Uterus (tissue), 4 donors: ENCODE results near the gene NCDN. TPM values are rescaled to one million over a fixed set of nuclear protein-coding genes. Genes with fewer than 3 reads are reported as not detected.

Source experiments
- DNase-seq, 2 donors: peaks; one replicate each; pipeline ENCODE4 v3.0.0-alpha.2; 2019 to 2020
- H3K27ac ChIP-seq, 2 donors: fragments of 200-600 bp; sonication (generic); 1 replicate in 1 of 2; 2 replicates in 1 of 2; pipeline ENCODE4 v1.5.1; 2016 to 2018
- H3K27me3 ChIP-seq, 2 donors: fragments of 200-600 bp; sonication (generic); one replicate each; pipeline ENCODE4 v1.5.1; 2018 to 2019; ENCODE audit warnings: control low read depth in 1 of 2
- H3K36me3 ChIP-seq, 2 donors: fragments of 200-600 bp; sonication (generic); one replicate each; pipeline ENCODE4 v1.5.1; 2019; ENCODE audit warnings: control low read depth in 1 of 2
- H3K4me1 ChIP-seq, 2 donors: fragments of 200-600 bp; sonication (generic); one replicate each; pipeline ENCODE4 v1.5.1; 2018 to 2019; ENCODE audit warnings: control low read depth in 1 of 2
- H3K4me3 ChIP-seq, 2 donors: fragments of 200-600 bp; sonication (generic); 1 replicate in 1 of 2; 2 replicates in 1 of 2; pipeline ENCODE4 v1.5.1; 2018 to 2019; ENCODE audit warnings: mild to moderate bottlenecking in 1 of 2
- H3K9me3 ChIP-seq, 2 donors: fragments of 200-600 bp; sonication (generic); one replicate each; pipeline ENCODE4 v1.5.1; 2019; ENCODE audit warnings: control low read depth in 1 of 2
- CTCF ChIP-seq, 4 experiments: fragments of 200-600 bp in 2 of 4; fragments of 450-650 bp in 2 of 4; sonication (generic) in 2 of 4; IDR thresholded peaks; one replicate each; pipeline ENCODE4 v1.5.1; 2016 to 2019; ENCODE audit warnings: antibody characterized with exemption in 4 of 4, mild to moderate bottlenecking in 2 of 4, moderate library complexity in 1 of 4
- POLR2A ChIP-seq, 2 donors: fragments of 450-650 bp; IDR thresholded peaks; one replicate each; pipeline ENCODE4 v1.6.1; 2016; ENCODE audit warnings: antibody characterized with exemption in 2 of 2, mild to moderate bottlenecking in 1 of 2, moderate library complexity in 1 of 2
- intact Hi-C: fragments of 100-400 bp; cut with DNase I; formaldehyde crosslinking; loops from one replicate; pipeline ENCODE4 v1.15.1; 2023; ENCODE audit warnings: low total_unique reads
- total RNA-seq, 4 donors: library from RNA; depleted of rRNA in 3 of 4; stranded (reverse); fragments of >200 nt in 3 of 4; gene quantifications; one replicate each; pipeline versions ENCODE4 v1.1.0 to v1.2.4, GENCODE V29; 2014 to 2023
- donor health status: DM: yes; HTN: yes; CAD: no.

The NCDN gene
- total RNA-seq, 4 donors from 2014 or later = 4.4 to 29.9 (median 17.0) TPM

GRCh38 chr1:35557118-35557610 is 435 bp upstream of the NCDN start, which contains the start of gene KIAA0319L:
Gene KIAA0319L (minus strand): TSS chr1:35557403. CDS start chr1:35554491, 2,912 bp downstream.
- no peaks in the 10 kb centered on the region for H3K36me3 ChIP-seq
- peak within 1 kb of the TSS; percentile 87 to 92 for H3K4me3 ChIP-seq
- H3K9me3 ChIP-seq = no peaks in the 10 kb centered on the region
- H3K27ac ChIP-seq = peak within 1 kb of the TSS; percentile 96 to 98
- DNase-seq = peak; percentile 87
- H3K4me1 ChIP-seq = peaks cover 0 to 15% of the 10 kb centered on the region in 2 donors
- TF ChIP-seq POLR2A (IDR thresholded peaks at IDR 0.05) (peak; percentile 11 to 59), CTCF (IDR thresholded peaks at IDR 0.05) (no peak)
- H3K27me3 ChIP-seq = no peaks in the 10 kb centered on the region
- intact Hi-C loops = no loop called here

DNA sequence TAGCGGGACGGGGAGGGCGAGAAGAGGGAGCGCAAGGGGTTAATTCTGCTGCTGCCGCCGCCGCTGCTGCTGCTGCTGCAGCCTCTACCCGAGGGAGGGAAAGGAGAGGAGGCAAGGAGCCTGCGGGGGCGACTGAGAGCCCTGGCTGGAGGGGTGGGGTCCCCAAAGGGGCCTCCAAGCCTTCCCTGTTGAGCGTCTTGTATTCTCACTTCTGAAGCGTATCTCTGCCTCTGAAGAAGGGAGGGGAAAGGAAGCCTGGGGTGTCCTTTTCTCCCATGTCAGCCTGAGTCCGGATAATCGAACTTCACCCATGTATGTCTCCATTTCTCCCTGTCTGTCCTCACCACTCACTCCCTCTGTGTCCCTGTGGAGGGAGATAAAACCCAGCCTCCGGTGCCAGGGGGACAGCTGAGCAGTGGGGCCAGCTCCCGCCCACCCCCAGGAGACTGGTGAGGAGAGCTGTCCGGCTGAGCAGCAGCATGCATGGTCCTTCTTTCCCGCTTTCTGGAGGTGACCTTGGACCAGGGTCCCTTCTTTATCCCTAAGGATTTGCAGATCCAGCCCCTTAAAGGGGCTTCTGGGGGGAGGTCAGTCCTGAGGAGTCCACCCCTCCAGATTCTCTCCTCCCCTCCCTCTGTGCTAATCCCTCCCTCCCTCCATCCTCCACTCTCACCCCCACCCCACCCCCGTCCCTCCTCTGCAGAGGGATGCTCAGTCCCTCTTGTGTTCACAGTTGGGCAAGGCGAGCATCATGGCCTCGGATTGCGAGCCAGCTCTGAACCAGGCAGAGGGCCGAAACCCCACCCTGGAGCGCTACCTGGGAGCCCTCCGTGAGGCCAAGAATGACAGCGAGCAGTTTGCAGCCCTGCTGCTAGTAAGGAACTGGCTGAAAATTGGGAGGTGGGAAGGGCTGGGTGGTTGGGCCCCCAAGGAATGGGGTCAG is 1.0 kb downstream of the NCDN start:
- no peaks in the 10 kb centered on the region for H3K27me3 ChIP-seq
- peaks cover 0 to 15% of the 10 kb centered on the region in 2 donors for H3K4me1 ChIP-seq
- TF ChIP-seq CTCF (IDR thresholded peaks at IDR 0.05) (no peak), POLR2A (IDR thresholded peaks at IDR 0.05) (no peak)
- intact Hi-C loops = no loop called here
- H3K36me3 ChIP-seq = no peaks in the 10 kb centered on the region
- no peaks in the 10 kb centered on the region for H3K9me3 ChIP-seq
- peak overlapping the region; percentile 96 to 98 for H3K27ac ChIP-seq
- H3K4me3 ChIP-seq = peak overlapping the region; percentile 87 to 92
- no peak for DNase-seq

DNA sequence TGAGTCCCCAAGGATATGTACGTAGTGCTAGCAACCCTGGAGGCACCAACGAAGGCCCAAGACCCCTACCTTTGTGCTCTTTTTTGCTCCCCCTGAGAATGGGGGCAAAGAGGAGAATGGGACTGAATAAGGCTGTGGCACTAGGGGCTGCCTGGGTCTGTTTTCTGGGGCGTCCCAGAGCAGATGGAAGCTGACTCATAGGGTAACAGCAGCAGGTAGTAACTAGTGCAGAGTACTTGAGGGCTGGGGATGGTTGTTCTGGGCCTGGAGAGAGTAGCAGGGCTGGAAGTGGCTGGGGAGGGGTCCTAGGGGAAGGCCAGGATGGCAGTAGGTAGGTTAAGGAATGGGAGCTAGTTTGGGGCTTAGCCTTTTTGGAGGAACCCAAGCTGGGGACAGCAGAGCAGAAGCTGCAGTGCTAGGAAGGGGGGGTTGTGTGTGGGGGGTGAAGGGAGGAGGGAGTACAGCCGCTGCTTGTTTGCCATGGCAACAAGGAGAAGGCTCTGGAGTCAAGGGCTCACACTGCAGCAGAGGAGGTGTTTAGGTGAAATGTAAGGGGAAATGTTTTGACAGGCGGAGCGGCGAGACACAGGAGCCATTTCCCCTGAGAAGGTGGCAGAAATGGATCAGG is 1.8 kb downstream of the NCDN start:
- TF ChIP-seq POLR2A (IDR thresholded peaks at IDR 0.05) (no peak), CTCF (IDR thresholded peaks at IDR 0.05) (no peak)
- Histone ChIP-seq H3K36me3 (no peaks in the 10 kb centered on the region), H3K4me3 (no peak overlapping the region), H3K27me3 (no peaks in the 10 kb centered on the region), H3K27ac (peak overlapping the region; percentile 96 to 98), H3K4me1 (peaks cover 0 to 15% of the 10 kb centered on the region in 2 donors), H3K9me3 (no peaks in the 10 kb centered on the region)
- intact Hi-C loops = no loop called here
- no peak for DNase-seq

DNA sequence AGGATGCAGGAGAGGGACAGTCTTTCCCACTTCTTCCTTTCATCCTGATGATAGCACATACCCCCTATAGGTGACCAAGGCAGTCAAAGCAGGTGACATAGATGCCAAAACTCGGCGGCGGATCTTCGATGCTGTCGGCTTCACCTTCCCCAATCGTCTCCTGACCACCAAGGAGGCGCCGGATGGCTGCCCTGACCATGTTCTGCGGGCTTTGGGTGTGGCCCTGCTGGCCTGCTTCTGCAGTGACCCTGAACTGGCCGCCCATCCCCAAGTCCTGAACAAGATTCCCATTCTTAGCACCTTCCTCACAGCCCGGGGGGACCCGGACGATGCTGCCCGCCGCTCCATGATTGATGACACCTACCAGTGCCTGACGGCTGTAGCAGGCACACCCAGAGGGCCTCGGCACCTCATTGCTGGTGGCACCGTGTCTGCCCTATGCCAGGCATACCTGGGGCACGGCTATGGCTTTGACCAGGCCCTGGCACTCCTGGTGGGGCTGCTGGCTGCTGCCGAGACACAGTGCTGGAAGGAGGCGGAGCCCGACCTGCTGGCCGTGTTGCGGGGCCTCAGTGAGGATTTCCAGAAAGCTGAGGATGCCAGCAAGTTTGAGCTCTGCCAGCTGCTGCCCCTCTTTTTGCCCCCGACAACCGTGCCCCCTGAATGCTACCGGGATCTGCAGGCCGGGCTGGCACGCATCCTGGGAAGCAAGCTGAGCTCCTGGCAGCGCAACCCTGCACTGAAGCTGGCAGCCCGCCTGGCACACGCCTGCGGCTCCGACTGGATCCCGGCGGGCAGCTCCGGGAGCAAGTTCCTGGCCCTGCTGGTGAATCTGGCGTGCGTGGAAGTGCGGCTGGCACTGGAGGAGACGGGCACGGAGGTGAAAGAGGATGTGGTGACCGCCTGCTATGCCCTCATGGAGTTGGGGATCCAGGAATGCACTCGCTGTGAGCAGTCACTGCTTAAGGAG is 2.9 kb downstream of the NCDN start:
- no peak for TF ChIP-seq CTCF (IDR thresholded peaks at IDR 0.05)
- TF ChIP-seq POLR2A (IDR thresholded peaks at IDR 0.05) = no peak
- H3K27me3 ChIP-seq = no peaks in the 10 kb centered on the region
- DNase-seq = peak in 1 of 2 donors; percentile 44
- H3K4me3 ChIP-seq = no peak overlapping the region
- intact Hi-C loops = loop anchor here (5.0 kb wide), 1 partner anchor 108 kb away; no protein-coding TSS in a partner anchor
- no peak overlapping the region for H3K27ac ChIP-seq
- no peaks in the 10 kb centered on the region for H3K36me3 ChIP-seq
- no peaks in the 10 kb centered on the region for H3K9me3 ChIP-seq
- peaks cover 0 to 15% of the 10 kb centered on the region in 2 donors for H3K4me1 ChIP-seq
